Ishikawa (cell line): ENCODE data around the gene NR2F2.

Experiments used
- CEBPB ChIP-seq: IDR thresholded peaks from 2 replicates; pipeline ENCODE4 v1.6.1; 2012
- CREB1 ChIP-seq: IDR thresholded peaks from 2 replicates; pipeline ENCODE4 v1.6.1; 2012; ENCODE audit warnings: low read depth
- EGR1 ChIP-seq: IDR thresholded peaks from 2 replicates; pipeline ENCODE4 v1.6.1; 2012
- EP300 ChIP-seq: IDR thresholded peaks from 2 replicates; pipeline ENCODE4 v1.6.1; 2012; ENCODE audit warnings: borderline replicate concordance
- FOXM1 ChIP-seq: IDR thresholded peaks from 2 replicates; pipeline ENCODE4 v1.6.1; 2012; ENCODE audit warnings: low read depth, borderline replicate concordance
- NFIC ChIP-seq: IDR thresholded peaks from 2 replicates; pipeline ENCODE4 v1.6.1; 2012
- RAD21 ChIP-seq: IDR thresholded peaks from 2 replicates; pipeline ENCODE4 v1.6.1; 2012; ENCODE audit warnings: low read depth
- TAF1 ChIP-seq: IDR thresholded peaks from 2 replicates; pipeline ENCODE4 v1.6.1; 2012; ENCODE audit warnings: low read depth, mild to moderate bottlenecking
- TCF12 ChIP-seq: IDR thresholded peaks from 2 replicates; pipeline ENCODE4 v1.6.1; 2012; ENCODE audit warnings: low read depth
- TEAD4 ChIP-seq: IDR thresholded peaks from 2 replicates; pipeline ENCODE4 v1.6.1; 2012
- YY1 ChIP-seq: IDR thresholded peaks from 2 replicates; pipeline ENCODE4 v1.6.1; 2012; ENCODE audit warnings: low read depth
- ZBTB7A ChIP-seq: IDR thresholded peaks from 2 replicates; pipeline ENCODE4 v1.6.1; 2012; ENCODE audit warnings: low read depth
- TF ChIP-seq, protein P1 (sequence below): IDR thresholded peaks from 2 replicates; pipeline ENCODE4 v1.6.1; 2012
- TF ChIP-seq, protein P2 (sequence below): IDR thresholded peaks from 2 replicates; pipeline ENCODE4 v1.6.1; 2012; ENCODE audit warnings: low read depth, mild to moderate bottlenecking
- TF ChIP-seq, protein P3 (sequence below): IDR thresholded peaks from 2 replicates; pipeline ENCODE4 v1.6.1; 2012

NR2F2 gene

DNA sequence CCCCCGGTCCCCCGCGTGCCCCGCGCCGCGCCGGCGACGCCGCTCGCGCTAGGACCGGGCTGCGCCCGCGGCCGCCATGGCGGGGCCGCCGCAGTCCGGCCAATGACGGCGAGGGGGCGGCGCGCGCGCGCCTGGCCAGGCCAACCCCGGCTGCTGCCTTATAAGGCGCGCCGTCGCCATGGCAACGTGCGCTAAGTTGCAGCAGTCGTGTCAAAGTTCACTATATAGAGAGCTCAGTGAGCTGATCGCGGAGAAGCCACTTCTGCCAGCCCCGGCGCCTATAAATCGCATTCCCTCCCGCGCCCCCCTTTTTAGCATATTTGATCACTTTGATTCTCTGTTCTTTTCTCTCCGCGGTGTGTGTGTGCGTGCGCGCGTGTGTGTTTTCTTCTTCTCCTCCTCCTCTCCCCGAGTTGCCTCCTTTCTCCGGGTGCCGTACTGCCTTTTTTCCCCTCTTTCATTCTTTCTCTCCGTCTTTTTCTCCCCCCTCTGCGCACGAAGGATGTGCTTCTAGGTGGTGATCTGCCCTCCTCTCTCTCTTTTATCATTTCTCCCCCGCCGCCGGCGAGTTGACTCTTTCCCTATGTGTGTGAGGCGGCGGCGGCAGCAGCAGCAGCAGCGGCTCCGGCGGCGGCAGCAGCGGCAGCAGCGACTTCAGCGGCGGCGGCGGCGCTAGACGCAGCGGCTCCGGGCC is at the start of gene NR2F2:
TSS of gene NR2F2 (plus strand) at position 251 of the 694 bp plus-strand sequence. CDS start 1,406 bp downstream, outside the sequence.
- TF ChIP-seq ZBTB7A, result no peak
- TF ChIP-seq TAF1, result no peak
- TF ChIP-seq, protein P1, sequence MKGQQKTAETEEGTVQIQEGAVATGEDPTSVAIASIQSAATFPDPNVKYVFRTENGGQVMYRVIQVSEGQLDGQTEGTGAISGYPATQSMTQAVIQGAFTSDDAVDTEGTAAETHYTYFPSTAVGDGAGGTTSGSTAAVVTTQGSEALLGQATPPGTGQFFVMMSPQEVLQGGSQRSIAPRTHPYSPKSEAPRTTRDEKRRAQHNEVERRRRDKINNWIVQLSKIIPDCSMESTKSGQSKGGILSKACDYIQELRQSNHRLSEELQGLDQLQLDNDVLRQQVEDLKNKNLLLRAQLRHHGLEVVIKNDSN, result no peak
- no peak for TF ChIP-seq FOXM1
- no peak for TF ChIP-seq RAD21
- no peak for TF ChIP-seq EP300
- no peak for TF ChIP-seq TEAD4
- TF ChIP-seq, protein P2, sequence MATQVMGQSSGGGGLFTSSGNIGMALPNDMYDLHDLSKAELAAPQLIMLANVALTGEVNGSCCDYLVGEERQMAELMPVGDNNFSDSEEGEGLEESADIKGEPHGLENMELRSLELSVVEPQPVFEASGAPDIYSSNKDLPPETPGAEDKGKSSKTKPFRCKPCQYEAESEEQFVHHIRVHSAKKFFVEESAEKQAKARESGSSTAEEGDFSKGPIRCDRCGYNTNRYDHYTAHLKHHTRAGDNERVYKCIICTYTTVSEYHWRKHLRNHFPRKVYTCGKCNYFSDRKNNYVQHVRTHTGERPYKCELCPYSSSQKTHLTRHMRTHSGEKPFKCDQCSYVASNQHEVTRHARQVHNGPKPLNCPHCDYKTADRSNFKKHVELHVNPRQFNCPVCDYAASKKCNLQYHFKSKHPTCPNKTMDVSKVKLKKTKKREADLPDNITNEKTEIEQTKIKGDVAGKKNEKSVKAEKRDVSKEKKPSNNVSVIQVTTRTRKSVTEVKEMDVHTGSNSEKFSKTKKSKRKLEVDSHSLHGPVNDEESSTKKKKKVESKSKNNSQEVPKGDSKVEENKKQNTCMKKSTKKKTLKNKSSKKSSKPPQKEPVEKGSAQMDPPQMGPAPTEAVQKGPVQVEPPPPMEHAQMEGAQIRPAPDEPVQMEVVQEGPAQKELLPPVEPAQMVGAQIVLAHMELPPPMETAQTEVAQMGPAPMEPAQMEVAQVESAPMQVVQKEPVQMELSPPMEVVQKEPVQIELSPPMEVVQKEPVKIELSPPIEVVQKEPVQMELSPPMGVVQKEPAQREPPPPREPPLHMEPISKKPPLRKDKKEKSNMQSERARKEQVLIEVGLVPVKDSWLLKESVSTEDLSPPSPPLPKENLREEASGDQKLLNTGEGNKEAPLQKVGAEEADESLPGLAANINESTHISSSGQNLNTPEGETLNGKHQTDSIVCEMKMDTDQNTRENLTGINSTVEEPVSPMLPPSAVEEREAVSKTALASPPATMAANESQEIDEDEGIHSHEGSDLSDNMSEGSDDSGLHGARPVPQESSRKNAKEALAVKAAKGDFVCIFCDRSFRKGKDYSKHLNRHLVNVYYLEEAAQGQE, result no peak
- TF ChIP-seq, protein P3, sequence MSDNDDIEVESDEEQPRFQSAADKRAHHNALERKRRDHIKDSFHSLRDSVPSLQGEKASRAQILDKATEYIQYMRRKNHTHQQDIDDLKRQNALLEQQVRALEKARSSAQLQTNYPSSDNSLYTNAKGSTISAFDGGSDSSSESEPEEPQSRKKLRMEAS, result no peak
- TF ChIP-seq CEBPB, result no peak
- TF ChIP-seq TCF12, result 0 out of 2 replicates have a peak, but pooled peaks have one; percentile 19
- TF ChIP-seq NFIC, result no peak
- no peak for TF ChIP-seq EGR1
- peak; percentile 65 for TF ChIP-seq YY1

DNA sequence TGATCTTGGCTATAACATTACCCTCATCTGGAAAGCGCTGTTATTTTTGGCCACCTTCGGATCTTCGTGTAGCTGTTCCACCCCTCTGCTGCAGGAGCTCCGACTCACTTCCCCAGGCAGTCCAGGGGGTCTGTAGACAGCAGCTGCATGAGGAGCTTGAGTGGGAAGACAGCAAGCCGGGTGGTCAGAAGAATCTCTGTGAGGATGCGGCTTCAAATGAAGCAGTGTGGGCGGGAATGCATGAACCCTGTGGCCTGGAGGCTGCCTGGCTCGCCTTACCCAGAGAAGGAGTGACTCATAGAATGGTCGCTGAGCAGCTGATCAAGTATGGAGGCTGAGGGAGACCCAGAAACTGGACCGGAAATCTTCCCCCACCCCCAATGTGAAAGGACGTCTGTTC is 45.2 kb upstream of the NR2F2 start:
- no peak for TF ChIP-seq TAF1
- no peak for TF ChIP-seq ZBTB7A
- TF ChIP-seq RAD21, result no peak
- no peak for TF ChIP-seq EP300
- TF ChIP-seq NFIC, result no peak
- no peak for TF ChIP-seq EGR1
- TF ChIP-seq, protein P1, result no peak
- no peak for TF ChIP-seq TCF12
- no peak for TF ChIP-seq CREB1
- TF ChIP-seq FOXM1, result no peak
- TF ChIP-seq, protein P2, result no peak
- no peak for TF ChIP-seq TEAD4
- TF ChIP-seq YY1, result no peak
- TF ChIP-seq, protein P3, result no peak

DNA sequence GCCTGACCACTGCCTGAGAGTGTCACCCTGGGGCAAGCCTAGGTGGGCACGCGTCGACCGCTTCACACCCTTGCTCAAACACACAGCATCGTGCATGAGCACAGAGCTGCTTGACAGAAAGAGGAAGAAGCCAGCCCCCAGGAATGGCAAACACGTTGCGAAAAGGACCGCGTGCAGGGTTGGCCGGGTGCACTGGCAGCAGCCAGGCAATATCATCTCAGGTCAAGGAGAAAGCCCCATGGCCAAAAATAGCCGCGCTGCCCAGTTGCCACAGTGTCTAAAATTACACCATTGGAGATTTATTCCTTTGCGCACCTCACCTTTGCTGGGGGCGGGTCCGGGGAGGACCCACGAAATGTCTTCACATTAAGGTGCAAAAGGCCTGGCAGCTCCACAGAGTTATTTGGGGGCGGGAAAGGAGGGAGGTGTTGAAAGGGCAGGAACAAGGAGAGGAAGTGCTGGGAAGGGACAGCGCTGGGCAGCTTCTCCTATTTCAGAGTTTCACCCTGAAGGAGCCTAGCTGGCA is 44.7 kb upstream of the NR2F2 start:
- TF ChIP-seq TCF12 (no peak), CREB1 (no peak), EP300 (no peak), CEBPB (no peak), RAD21 (no peak), YY1 (no peak)
- TF ChIP-seq, protein P2, result no peak
- TF ChIP-seq, protein P1, result no peak
- TF ChIP-seq, protein P3, result no peak
